Measurements from ENCODE around the gene ATP9B.

DNA sequence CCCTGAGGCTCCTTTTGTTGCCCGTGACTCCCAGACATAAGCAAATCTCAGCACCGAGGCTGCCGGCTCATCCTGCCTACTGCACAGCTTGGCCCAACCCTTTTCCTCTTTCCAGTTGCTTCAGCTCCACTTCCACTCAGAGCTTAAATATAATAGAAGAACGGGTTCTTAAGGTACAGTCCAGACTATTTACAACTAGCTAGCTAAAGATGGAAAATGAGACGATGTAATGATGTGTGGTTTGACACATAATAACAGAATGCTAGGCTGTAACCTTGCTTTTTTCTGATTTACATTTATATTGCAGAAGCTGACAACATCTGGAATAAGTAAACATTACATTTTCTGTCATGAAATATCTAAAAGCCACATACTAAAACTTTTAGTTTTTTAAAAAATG lies 26.9 kb upstream of the ATP9B start:
- TF ChIP-seq POLR2A (IDR thresholded peaks at IDR 0.05; ENCODE audit: borderline replicate concordance, extremely low read depth, insufficient read depth, insufficient read length) (no peak), EGR1 (IDR thresholded peaks at IDR 0.05; ENCODE audit: low read depth) (no peak), POLR2AphosphoS5 (IDR thresholded peaks at IDR 0.05; ENCODE audit: low read depth, low read length) (no peak), SIN3A (IDR thresholded peaks at IDR 0.05; ENCODE audit: low read depth) (no peak), EZH2 (IDR thresholded peaks at IDR 0.05) (no peak)
- TF ChIP-seq, protein P1, sequence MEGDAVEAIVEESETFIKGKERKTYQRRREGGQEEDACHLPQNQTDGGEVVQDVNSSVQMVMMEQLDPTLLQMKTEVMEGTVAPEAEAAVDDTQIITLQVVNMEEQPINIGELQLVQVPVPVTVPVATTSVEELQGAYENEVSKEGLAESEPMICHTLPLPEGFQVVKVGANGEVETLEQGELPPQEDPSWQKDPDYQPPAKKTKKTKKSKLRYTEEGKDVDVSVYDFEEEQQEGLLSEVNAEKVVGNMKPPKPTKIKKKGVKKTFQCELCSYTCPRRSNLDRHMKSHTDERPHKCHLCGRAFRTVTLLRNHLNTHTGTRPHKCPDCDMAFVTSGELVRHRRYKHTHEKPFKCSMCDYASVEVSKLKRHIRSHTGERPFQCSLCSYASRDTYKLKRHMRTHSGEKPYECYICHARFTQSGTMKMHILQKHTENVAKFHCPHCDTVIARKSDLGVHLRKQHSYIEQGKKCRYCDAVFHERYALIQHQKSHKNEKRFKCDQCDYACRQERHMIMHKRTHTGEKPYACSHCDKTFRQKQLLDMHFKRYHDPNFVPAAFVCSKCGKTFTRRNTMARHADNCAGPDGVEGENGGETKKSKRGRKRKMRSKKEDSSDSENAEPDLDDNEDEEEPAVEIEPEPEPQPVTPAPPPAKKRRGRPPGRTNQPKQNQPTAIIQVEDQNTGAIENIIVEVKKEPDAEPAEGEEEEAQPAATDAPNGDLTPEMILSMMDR (IDR thresholded peaks at IDR 0.05 in 2 of 3, conservative IDR thresholded peaks at IDR 0.05 in 1 of 3; ENCODE audit: borderline replicate concordance in 1 of 3, insufficient read depth in 1 of 3, low read depth in 2 of 3, low read length in 2 of 3) = no peak
- TF ChIP-seq, protein P2, sequence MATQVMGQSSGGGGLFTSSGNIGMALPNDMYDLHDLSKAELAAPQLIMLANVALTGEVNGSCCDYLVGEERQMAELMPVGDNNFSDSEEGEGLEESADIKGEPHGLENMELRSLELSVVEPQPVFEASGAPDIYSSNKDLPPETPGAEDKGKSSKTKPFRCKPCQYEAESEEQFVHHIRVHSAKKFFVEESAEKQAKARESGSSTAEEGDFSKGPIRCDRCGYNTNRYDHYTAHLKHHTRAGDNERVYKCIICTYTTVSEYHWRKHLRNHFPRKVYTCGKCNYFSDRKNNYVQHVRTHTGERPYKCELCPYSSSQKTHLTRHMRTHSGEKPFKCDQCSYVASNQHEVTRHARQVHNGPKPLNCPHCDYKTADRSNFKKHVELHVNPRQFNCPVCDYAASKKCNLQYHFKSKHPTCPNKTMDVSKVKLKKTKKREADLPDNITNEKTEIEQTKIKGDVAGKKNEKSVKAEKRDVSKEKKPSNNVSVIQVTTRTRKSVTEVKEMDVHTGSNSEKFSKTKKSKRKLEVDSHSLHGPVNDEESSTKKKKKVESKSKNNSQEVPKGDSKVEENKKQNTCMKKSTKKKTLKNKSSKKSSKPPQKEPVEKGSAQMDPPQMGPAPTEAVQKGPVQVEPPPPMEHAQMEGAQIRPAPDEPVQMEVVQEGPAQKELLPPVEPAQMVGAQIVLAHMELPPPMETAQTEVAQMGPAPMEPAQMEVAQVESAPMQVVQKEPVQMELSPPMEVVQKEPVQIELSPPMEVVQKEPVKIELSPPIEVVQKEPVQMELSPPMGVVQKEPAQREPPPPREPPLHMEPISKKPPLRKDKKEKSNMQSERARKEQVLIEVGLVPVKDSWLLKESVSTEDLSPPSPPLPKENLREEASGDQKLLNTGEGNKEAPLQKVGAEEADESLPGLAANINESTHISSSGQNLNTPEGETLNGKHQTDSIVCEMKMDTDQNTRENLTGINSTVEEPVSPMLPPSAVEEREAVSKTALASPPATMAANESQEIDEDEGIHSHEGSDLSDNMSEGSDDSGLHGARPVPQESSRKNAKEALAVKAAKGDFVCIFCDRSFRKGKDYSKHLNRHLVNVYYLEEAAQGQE (IDR thresholded peaks at IDR 0.05; ENCODE audit: low read depth) = no peak

Data from HCT116 (cell line).